Measurements from ENCODE around the gene NMNAT2.

- TF ChIP-seq CTCF (IDR thresholded peaks at IDR 0.05) (no peak), EP300 (IDR thresholded peaks at IDR 0.05) (no peak)
Measured at GRCh38 chr1:183277821-183278738, 140.1 kb downstream of the NMNAT2 start.

All from upper lobe of left lung (tissue), 4 donors.